Liver (tissue), 9 donors: ENCODE results near the gene PLCB1. TPM values are rescaled to one million over a fixed set of nuclear protein-coding genes. Genes with fewer than 3 reads are reported as not detected.

Source experiments
- DNase-seq: peaks from one replicate; pipeline ENCODE4 v3.0.0-alpha.2; 2017; ENCODE audit warnings: low spot score
- H3K27ac ChIP-seq, 2 donors: one replicate each; pipeline ENCODE4 v1.7.0; 2013; ENCODE audit warnings: inconsistent platforms in 2 of 2, low read length in 2 of 2, control low read depth in 1 of 2, low read depth in 1 of 2, mild to moderate bottlenecking in 1 of 2
- H3K27me3 ChIP-seq, 4 donors: one replicate each; pipeline versions ENCODE4 v1.6.1 to v1.7.0; 2013; ENCODE audit warnings: low read length in 3 of 4, inconsistent platforms in 1 of 4, mild to moderate bottlenecking in 1 of 4, moderate library complexity in 1 of 4; ENCODE audit not compliant: control insufficient read depth in 4 of 4, insufficient read depth in 4 of 4
- H3K36me3 ChIP-seq, 4 donors: one replicate each; pipeline versions ENCODE4 v1.6.1 to v1.7.0; 2013; ENCODE audit warnings: low read length in 3 of 4, mild to moderate bottlenecking in 3 of 4, low read depth in 1 of 4, moderate library complexity in 1 of 4; ENCODE audit not compliant: control insufficient read depth in 4 of 4, insufficient read depth in 3 of 4
- H3K4me1 ChIP-seq, 4 donors: one replicate each; pipeline versions ENCODE4 v1.6.1 to v1.7.0; 2013; ENCODE audit warnings: low read length in 3 of 4, mild to moderate bottlenecking in 3 of 4, moderate library complexity in 1 of 4; ENCODE audit not compliant: control insufficient read depth in 4 of 4, insufficient read depth in 4 of 4
- H3K4me3 ChIP-seq, 3 donors: one replicate each; pipeline versions ENCODE4 v1.6.1 to v1.7.0; 2013; ENCODE audit warnings: low read length in 3 of 3, control low read depth in 1 of 3, low read depth in 1 of 3, mild to moderate bottlenecking in 1 of 3
- H3K9ac ChIP-seq, 2 donors: one replicate each; pipeline ENCODE4 v1.7.0; 2013; ENCODE audit warnings: low read length in 2 of 2, mild to moderate bottlenecking in 2 of 2, moderate library complexity in 2 of 2, control low read depth in 1 of 2, low read depth in 1 of 2
- H3K9me3 ChIP-seq, 4 donors: one replicate each; pipeline versions ENCODE4 v1.6.1 to v1.7.0; 2013; ENCODE audit warnings: low read length in 3 of 4; ENCODE audit not compliant: control insufficient read depth in 4 of 4
- EGR1 ChIP-seq, 2 donors: IDR thresholded peaks; 2 replicates each; pipeline ENCODE4 v1.6.1; 2016 to 2018; ENCODE audit warnings: antibody characterized with exemption in 2 of 2, low read depth in 2 of 2
- FOXA1 ChIP-seq: IDR thresholded peaks from 2 replicates; pipeline ENCODE4 v1.6.1; 2016; ENCODE audit warnings: antibody characterized with exemption
- HNF4A ChIP-seq, 2 donors: conservative IDR thresholded peaks; 2 replicates each; pipeline ENCODE4 v1.6.1; 2016; ENCODE audit warnings: antibody characterized with exemption in 2 of 2, mild to moderate bottlenecking in 2 of 2
- HNF4G ChIP-seq: IDR thresholded peaks from 2 replicates; pipeline ENCODE4 v1.6.1; 2016; ENCODE audit warnings: antibody characterized with exemption
- RAD21 ChIP-seq, 2 donors: IDR thresholded peaks; 2 replicates each; pipeline ENCODE4 v1.6.1; 2016; ENCODE audit warnings: antibody characterized with exemption in 2 of 2, mild to moderate bottlenecking in 2 of 2
- RXRA ChIP-seq, 2 donors: IDR thresholded peaks; 2 replicates each; pipeline ENCODE4 v1.6.1; 2017 to 2018; ENCODE audit warnings: antibody characterized with exemption in 2 of 2, mild to moderate bottlenecking in 1 of 2
- SP1 ChIP-seq: IDR thresholded peaks from 2 replicates; pipeline ENCODE4 v1.6.1; 2018; ENCODE audit warnings: antibody characterized with exemption, mild to moderate bottlenecking
- YY1 ChIP-seq: IDR thresholded peaks from 2 replicates; pipeline ENCODE4 v1.6.1; 2016; ENCODE audit warnings: antibody characterized with exemption, mild to moderate bottlenecking
- WGBS: extraction: QIAGEN DNeasy Blood & Tissue Kit; methylation state at CpG from one replicate; pipeline ENCODE4 v1.1.7; 2013; 5-methylcytosine and 5-hydroxymethylcytosine counted together
- polyA plus RNA-seq, 2 donors: library from polyadenylated mRNA; stranded (reverse) in 1 of 2; unstranded in 1 of 2; fragments of 200-250 nt in 1 of 2; fragments of >200 nt in 1 of 2; fragmentation: Nextera tagmentation in 1 of 2; extraction: Ambion mirVana in 1 of 2; gene quantifications; one replicate each; pipeline versions ENCODE4 v1.2.1 to v1.2.3, GENCODE V29; 2013 to 2015
- total RNA-seq, 2 donors: library from RNA; depleted of rRNA; stranded (reverse); fragments of >200 nt; gene quantifications; one replicate each; pipeline ENCODE4 v1.2.3, GENCODE V29; 2014
- TF ChIP-seq, protein P1 (sequence below): IDR thresholded peaks from 2 replicates; pipeline ENCODE4 v1.6.1; 2016; ENCODE audit warnings: antibody characterized with exemption
- TF ChIP-seq, protein P2 (sequence below): IDR thresholded peaks from 2 replicates; pipeline ENCODE4 v1.6.1; 2016; ENCODE audit warnings: antibody characterized with exemption
- TF ChIP-seq, protein P3 (sequence below): IDR thresholded peaks from 2 replicates; pipeline ENCODE4 v1.6.1; 2016; ENCODE audit warnings: antibody characterized with exemption
- TF ChIP-seq, protein P4 (sequence below): fragments of 150-350 bp; IDR thresholded peaks from 2 replicates; pipeline ENCODE4 v1.5.1; 2017; ENCODE audit warnings: improper control_type of control experiment, low read depth, low read length; ENCODE audit not compliant: missing input control
- TF ChIP-seq, protein P5 (sequence below): IDR thresholded peaks from 2 replicates; pipeline ENCODE4 v1.6.1; 2016; ENCODE audit warnings: antibody characterized with exemption, mild to moderate bottlenecking
- donor health status: healthy.
- donor health status: healthy.
- donor health status: healthy.
- donor health status: healthy.
- donor health status: healthy.

Gene PLCB1
- total and polyA plus RNA-seq, 4 donors, result 3.7 to 13.5 (median 5.9) TPM

DNA sequence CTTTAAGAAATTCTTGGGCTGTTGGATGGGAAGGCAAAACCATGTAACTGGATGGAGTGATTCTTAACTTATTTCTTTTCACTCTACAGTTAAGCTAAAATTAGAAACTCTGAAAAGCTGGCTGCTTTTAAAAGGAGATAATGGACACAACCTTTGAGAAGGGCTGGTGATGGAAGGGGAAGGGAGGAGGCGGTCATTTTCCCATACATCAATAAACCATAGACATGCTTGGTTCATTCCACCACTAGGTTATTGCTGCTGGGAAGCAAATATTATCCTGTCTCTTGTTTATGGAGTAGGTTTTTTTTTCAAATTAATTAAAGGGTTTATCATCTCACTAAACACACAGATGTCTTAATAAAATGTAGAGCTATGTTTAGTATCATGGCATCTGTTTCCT is 76.2 kb downstream of the PLCB1 start:
- H3K4me3 ChIP-seq, result no peak overlapping the region
- H3K4me1 ChIP-seq, result peaks cover 0 to 6% (median 0%) of the 10 kb centered on the region in 4 donors
- TF ChIP-seq, protein P1, sequence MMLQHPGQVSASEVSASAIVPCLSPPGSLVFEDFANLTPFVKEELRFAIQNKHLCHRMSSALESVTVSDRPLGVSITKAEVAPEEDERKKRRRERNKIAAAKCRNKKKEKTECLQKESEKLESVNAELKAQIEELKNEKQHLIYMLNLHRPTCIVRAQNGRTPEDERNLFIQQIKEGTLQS, result no peak
- TF ChIP-seq YY1 (no peak), RAD21 (IDR thresholded peaks at IDR 0.05) (no peak), HNF4A (conservative IDR thresholded peaks at IDR 0.05) (no peak), RXRA (IDR thresholded peaks at IDR 0.05) (no peak)
- TF ChIP-seq, protein P2, sequence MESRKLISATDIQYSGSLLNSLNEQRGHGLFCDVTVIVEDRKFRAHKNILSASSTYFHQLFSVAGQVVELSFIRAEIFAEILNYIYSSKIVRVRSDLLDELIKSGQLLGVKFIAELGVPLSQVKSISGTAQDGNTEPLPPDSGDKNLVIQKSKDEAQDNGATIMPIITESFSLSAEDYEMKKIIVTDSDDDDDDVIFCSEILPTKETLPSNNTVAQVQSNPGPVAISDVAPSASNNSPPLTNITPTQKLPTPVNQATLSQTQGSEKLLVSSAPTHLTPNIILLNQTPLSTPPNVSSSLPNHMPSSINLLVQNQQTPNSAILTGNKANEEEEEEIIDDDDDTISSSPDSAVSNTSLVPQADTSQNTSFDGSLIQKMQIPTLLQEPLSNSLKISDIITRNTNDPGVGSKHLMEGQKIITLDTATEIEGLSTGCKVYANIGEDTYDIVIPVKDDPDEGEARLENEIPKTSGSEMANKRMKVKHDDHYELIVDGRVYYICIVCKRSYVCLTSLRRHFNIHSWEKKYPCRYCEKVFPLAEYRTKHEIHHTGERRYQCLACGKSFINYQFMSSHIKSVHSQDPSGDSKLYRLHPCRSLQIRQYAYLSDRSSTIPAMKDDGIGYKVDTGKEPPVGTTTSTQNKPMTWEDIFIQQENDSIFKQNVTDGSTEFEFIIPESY, result no peak
- TF ChIP-seq, protein P3, sequence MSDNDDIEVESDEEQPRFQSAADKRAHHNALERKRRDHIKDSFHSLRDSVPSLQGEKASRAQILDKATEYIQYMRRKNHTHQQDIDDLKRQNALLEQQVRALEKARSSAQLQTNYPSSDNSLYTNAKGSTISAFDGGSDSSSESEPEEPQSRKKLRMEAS, result no peak
- no peaks in the 10 kb centered on the region for H3K36me3 ChIP-seq
- no peak overlapping the region for H3K27ac ChIP-seq
- no peak overlapping the region for H3K9ac ChIP-seq
- no peak for DNase-seq
- H3K9me3 ChIP-seq, result no peaks in the 10 kb centered on the region
- 91% methylated on average over 1 of the region's 1 CpG for WGBS
- no peaks in the 10 kb centered on the region for H3K27me3 ChIP-seq

DNA sequence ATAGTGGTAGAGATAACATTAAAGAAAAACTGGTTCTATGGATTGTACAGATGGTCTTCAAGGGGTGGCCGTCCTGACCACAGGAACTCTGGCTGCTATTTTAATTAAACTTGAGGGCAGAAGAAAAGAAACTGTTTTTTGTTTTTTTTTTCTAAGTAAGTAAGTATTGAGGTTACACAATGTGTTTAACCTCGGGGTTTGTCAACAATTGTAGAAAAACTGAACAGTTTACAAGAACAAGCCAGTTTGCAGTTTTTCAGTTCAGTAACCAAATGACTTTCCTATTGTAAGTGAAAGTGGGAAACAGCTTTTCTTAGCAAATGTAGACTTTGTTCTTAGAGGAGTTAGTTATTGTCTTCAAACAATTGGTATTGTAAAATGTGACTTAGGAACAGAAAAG is 77.0 kb downstream of the PLCB1 start:
- DNase-seq, result no peak

More for the DNA sequence above, 77.0 kb downstream of the PLCB1 start:
- no peak for TF ChIP-seq YY1
- no peak for TF ChIP-seq SP1
- TF ChIP-seq, protein P4, sequence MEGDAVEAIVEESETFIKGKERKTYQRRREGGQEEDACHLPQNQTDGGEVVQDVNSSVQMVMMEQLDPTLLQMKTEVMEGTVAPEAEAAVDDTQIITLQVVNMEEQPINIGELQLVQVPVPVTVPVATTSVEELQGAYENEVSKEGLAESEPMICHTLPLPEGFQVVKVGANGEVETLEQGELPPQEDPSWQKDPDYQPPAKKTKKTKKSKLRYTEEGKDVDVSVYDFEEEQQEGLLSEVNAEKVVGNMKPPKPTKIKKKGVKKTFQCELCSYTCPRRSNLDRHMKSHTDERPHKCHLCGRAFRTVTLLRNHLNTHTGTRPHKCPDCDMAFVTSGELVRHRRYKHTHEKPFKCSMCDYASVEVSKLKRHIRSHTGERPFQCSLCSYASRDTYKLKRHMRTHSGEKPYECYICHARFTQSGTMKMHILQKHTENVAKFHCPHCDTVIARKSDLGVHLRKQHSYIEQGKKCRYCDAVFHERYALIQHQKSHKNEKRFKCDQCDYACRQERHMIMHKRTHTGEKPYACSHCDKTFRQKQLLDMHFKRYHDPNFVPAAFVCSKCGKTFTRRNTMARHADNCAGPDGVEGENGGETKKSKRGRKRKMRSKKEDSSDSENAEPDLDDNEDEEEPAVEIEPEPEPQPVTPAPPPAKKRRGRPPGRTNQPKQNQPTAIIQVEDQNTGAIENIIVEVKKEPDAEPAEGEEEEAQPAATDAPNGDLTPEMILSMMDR, result no peak
- no peak for TF ChIP-seq EGR1 (IDR thresholded peaks at IDR 0.05; ENCODE audit: low read depth in 2 of 2)
- TF ChIP-seq RXRA (IDR thresholded peaks at IDR 0.05), result peak; percentile 14 to 45
- TF ChIP-seq HNF4G, result peak; percentile 6
- peak; percentile 22 to 31 for TF ChIP-seq HNF4A (conservative IDR thresholded peaks at IDR 0.05)
- TF ChIP-seq FOXA1, result no peak
- TF ChIP-seq, protein P5, sequence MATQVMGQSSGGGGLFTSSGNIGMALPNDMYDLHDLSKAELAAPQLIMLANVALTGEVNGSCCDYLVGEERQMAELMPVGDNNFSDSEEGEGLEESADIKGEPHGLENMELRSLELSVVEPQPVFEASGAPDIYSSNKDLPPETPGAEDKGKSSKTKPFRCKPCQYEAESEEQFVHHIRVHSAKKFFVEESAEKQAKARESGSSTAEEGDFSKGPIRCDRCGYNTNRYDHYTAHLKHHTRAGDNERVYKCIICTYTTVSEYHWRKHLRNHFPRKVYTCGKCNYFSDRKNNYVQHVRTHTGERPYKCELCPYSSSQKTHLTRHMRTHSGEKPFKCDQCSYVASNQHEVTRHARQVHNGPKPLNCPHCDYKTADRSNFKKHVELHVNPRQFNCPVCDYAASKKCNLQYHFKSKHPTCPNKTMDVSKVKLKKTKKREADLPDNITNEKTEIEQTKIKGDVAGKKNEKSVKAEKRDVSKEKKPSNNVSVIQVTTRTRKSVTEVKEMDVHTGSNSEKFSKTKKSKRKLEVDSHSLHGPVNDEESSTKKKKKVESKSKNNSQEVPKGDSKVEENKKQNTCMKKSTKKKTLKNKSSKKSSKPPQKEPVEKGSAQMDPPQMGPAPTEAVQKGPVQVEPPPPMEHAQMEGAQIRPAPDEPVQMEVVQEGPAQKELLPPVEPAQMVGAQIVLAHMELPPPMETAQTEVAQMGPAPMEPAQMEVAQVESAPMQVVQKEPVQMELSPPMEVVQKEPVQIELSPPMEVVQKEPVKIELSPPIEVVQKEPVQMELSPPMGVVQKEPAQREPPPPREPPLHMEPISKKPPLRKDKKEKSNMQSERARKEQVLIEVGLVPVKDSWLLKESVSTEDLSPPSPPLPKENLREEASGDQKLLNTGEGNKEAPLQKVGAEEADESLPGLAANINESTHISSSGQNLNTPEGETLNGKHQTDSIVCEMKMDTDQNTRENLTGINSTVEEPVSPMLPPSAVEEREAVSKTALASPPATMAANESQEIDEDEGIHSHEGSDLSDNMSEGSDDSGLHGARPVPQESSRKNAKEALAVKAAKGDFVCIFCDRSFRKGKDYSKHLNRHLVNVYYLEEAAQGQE, result no peak
- 6% methylated on average over 2 of the region's 2 CpGs for WGBS
- peak overlapping the region in 1 of 2 donors; percentile 48 for H3K9ac ChIP-seq
- no peaks in the 10 kb centered on the region for H3K9me3 ChIP-seq
- no peak overlapping the region for H3K4me3 ChIP-seq
- H3K4me1 ChIP-seq, result peaks cover 0 to 9% (median 0%) of the 10 kb centered on the region in 4 donors
- no peak overlapping the region for H3K27ac ChIP-seq
- no peaks in the 10 kb centered on the region for H3K27me3 ChIP-seq
- H3K36me3 ChIP-seq, result no peaks in the 10 kb centered on the region
